WI38 (cell line): Measurements from ENCODE around the gene SLC25A21.

Experiments
- H3K4me3 ChIP-seq: 2 replicates; pipeline ENCODE4 v1.5.1; 2011; ENCODE audit warnings: low read depth, mild to moderate bottlenecking, control low read depth, low read length
- TF ChIP-seq, protein P1 (sequence below): IDR thresholded peaks from 2 replicates; pipeline ENCODE4 v1.5.1; 2012; ENCODE audit warnings: low read depth, mild to moderate bottlenecking, control low read depth, low read length

The SLC25A21 gene

GRCh38 chr14:36934304-36934703, 238.1 kb downstream of the SLC25A21 start:
- H3K4me3 ChIP-seq: no peak overlapping the region
- TF ChIP-seq, protein P1, sequence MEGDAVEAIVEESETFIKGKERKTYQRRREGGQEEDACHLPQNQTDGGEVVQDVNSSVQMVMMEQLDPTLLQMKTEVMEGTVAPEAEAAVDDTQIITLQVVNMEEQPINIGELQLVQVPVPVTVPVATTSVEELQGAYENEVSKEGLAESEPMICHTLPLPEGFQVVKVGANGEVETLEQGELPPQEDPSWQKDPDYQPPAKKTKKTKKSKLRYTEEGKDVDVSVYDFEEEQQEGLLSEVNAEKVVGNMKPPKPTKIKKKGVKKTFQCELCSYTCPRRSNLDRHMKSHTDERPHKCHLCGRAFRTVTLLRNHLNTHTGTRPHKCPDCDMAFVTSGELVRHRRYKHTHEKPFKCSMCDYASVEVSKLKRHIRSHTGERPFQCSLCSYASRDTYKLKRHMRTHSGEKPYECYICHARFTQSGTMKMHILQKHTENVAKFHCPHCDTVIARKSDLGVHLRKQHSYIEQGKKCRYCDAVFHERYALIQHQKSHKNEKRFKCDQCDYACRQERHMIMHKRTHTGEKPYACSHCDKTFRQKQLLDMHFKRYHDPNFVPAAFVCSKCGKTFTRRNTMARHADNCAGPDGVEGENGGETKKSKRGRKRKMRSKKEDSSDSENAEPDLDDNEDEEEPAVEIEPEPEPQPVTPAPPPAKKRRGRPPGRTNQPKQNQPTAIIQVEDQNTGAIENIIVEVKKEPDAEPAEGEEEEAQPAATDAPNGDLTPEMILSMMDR: no peak

DNA sequence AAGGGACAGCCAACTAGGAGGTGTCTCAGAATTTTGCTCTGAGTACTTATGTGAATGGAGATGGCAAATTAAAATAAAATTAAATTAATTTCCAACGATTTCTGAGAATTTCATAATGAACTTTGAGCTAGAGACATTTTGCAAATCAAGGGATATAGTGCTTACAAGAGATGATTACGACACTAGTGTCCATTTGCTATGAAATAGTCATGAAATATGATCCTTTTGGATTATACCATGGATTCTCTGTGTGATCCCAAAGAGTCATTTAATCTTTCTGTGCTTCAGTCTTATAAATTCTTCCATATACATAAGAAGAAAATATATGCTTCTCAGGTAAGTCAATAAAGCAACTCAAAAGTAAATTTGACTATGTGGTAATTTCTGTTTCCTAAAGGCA, 240.6 kb downstream of the SLC25A21 start:
- no peak overlapping the region for H3K4me3 ChIP-seq
- TF ChIP-seq, protein P1: no peak

DNA sequence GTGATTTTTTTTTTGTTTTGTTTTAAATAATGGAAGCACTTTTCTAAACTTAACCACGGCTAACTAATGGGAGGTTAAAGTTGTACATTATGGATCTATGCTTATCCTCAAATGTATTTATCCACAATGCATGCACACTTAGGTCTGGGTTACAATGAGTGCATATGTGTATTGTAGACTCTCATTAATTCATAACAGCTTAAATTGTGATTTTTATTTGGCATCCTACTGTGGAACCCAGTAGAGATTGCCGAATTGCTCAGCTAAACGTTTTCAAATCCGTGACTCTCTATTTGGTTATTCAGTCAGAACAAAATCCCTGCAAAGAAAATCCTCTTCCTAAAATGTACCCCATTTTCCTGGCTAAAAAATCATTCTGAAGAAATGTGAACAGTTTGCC, 244.0 kb downstream of the SLC25A21 start:
- no peak overlapping the region for H3K4me3 ChIP-seq
- TF ChIP-seq, protein P1: no peak

DNA sequence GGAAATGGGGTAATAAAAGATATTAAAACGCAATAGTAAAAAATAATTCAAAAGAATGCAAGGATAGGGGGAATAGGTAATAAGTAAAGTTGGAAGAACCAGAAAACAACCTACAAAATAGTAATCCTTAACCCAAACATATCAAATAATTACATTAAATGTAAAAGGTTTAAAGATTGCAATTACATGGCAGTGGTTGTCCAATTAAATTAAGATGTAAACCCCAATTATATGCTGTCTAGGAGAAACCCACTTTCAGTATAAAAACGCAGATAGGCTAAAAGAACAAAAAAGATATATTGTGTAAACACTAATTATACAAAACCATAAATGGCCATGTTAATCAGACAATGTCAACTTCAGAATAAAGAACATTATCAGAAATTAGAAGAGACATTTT, 247.3 kb downstream of the SLC25A21 start:
- H3K4me3 ChIP-seq: no peak overlapping the region
- TF ChIP-seq, protein P1: no peak

DNA sequence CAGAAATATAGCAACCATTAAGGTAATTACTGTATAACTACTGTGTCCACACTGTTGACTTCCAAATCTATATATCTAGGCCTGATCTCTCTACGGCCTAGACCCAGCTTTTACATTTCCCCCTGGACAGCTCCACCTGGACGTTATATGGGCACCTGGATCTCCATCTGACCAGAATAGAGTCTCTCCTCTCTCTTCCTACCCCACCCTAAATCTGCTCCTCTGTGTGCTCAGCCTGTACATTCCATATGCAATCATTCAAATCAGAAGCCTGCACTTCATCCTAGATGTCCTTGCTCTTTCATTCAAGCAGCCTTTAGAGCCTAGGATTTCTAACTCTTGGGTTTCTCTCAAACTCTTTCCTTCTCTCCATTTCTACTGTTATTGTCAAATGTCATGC, 255.7 kb downstream of the SLC25A21 start:
- TF ChIP-seq, protein P1: no peak
- no peak overlapping the region for H3K4me3 ChIP-seq

GRCh38 chr14:36915081-36915480, 257.3 kb downstream of the SLC25A21 start:
- TF ChIP-seq, protein P1: no peak
- no peak overlapping the region for H3K4me3 ChIP-seq

- no peak overlapping the region for H3K4me3 ChIP-seq
- TF ChIP-seq, protein P1: no peak
Measured at GRCh38 chr14:36910578-36910977, 261.8 kb downstream of the SLC25A21 start.
